Activated naive CD4-positive, alpha-beta T cell treated with anti-CD3 and anti-CD28 coated beads, Interleukin-2, amount 10 ng/mL, durations not matched to agents 7 days and 5 days (primary cell): Measurements from ENCODE around the gene TAB3.

ENCODE experiments used
- CTCF ChIA-PET: fragments of 350-600 bp; sonication (Branson Sonifier 250); formaldehyde crosslinking; loops from one replicate; lab custom pipeline; 2021; ENCODE audit warnings: antibody characterized with exemption; lab: Charles Lee
- DNase-seq: peaks from one replicate; pipeline ENCODE4 v3.0.0-alpha.2; 2020
- H3K27ac Mint-ChIP-seq: one replicate; pipeline ENCODE4 v1.8.0; 2021; ENCODE audit warnings: mild to moderate bottlenecking, moderate library complexity, mixed read lengths
- H3K27me3 Mint-ChIP-seq: one replicate; pipeline ENCODE4 v1.8.0; 2021; ENCODE audit warnings: mild to moderate bottlenecking, mixed read lengths
- H3K36me3 Mint-ChIP-seq: one replicate; pipeline ENCODE4 v1.8.0; 2021; ENCODE audit warnings: mixed read lengths
- H3K4me1 Mint-ChIP-seq: one replicate; pipeline ENCODE4 v1.8.0; 2021; ENCODE audit warnings: mixed read lengths
- H3K4me3 Mint-ChIP-seq: one replicate; pipeline ENCODE4 v1.8.0; 2021; ENCODE audit warnings: mild to moderate bottlenecking, moderate library complexity, mixed read lengths
- H3K9me3 Mint-ChIP-seq: one replicate; pipeline ENCODE4 v1.8.0; 2021; ENCODE audit warnings: mixed read lengths

Gene TAB3

GRCh38 chrX:30889147-30890140, at the start of gene TAB3:
TSS of gene TAB3 (minus strand) at chrX:30889254. CDS start at chrX:30859588, 29,666 bp downstream.
- peaks cover 5% of the 10 kb centered on the region for H3K36me3 Mint-ChIP-seq
- peaks cover 34% of the 10 kb centered on the region for H3K4me1 Mint-ChIP-seq
- H3K9me3 Mint-ChIP-seq, result no peaks in the 10 kb centered on the region
- peak within 1 kb of the TSS; percentile 86 for H3K4me3 Mint-ChIP-seq
- CTCF ChIA-PET, result no interaction called here
- peak within 1 kb of the TSS; percentile 98 for H3K27ac Mint-ChIP-seq
- H3K27me3 Mint-ChIP-seq, result peaks cover 5% of the 10 kb centered on the region
- peak; percentile 95 for DNase-seq

- Mint-ChIP-seq H3K27ac (no peak overlapping the region), H3K9me3 (no peaks in the 10 kb centered on the region), H3K4me3 (no peak overlapping the region), H3K4me1 (no peaks in the 10 kb centered on the region), H3K36me3 (no peaks in the 10 kb centered on the region), H3K27me3 (no peaks in the 10 kb centered on the region)
- DNase-seq, result no peak
- CTCF ChIA-PET, result no interaction called here
Observed at GRCh38 chrX:30938295-30938694, 49.2 kb upstream of the TAB3 start.

DNA sequence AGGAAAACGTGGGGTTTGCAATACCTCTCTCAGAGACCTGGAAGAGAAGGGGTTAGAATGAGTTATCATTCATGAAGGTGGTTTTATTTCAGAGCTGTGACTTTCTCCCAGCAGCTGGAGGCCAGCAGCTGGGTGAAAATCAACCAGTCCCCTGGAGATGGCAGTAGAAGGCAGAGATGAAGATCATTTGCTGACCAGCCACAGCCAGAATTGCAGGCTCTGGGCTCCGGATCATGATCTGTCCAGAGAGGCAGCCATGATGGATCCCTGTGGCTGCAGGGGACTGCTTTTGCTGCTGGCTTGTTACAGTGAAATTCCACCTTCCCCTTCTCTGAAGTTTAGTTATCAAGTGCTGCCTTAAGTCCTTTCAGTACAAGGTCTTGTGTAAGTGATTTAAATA, 46.9 kb upstream of the TAB3 start:
- H3K27me3 Mint-ChIP-seq, result no peaks in the 10 kb centered on the region
- H3K4me3 Mint-ChIP-seq, result no peak overlapping the region
- H3K36me3 Mint-ChIP-seq, result no peaks in the 10 kb centered on the region
- no peaks in the 10 kb centered on the region for H3K9me3 Mint-ChIP-seq
- H3K4me1 Mint-ChIP-seq, result no peaks in the 10 kb centered on the region
- CTCF ChIA-PET, result no interaction called here
- no peak for DNase-seq
- H3K27ac Mint-ChIP-seq, result no peak overlapping the region

GRCh38 chrX:30931920-30932319, 42.9 kb upstream of the TAB3 start:
- Mint-ChIP-seq H3K4me1 (no peaks in the 10 kb centered on the region), H3K27ac (no peak overlapping the region), H3K36me3 (no peaks in the 10 kb centered on the region), H3K27me3 (no peaks in the 10 kb centered on the region), H3K4me3 (no peak overlapping the region), H3K9me3 (no peaks in the 10 kb centered on the region)
- no peak for DNase-seq
- CTCF ChIA-PET, result no interaction called here

GRCh38 chrX:30930679-30931078, 41.6 kb upstream of the TAB3 start:
- H3K36me3 Mint-ChIP-seq, result no peaks in the 10 kb centered on the region
- H3K4me3 Mint-ChIP-seq, result no peak overlapping the region
- CTCF ChIA-PET, result no interaction called here
- no peaks in the 10 kb centered on the region for H3K9me3 Mint-ChIP-seq
- H3K27ac Mint-ChIP-seq, result no peak overlapping the region
- no peak for DNase-seq
- no peaks in the 10 kb centered on the region for H3K27me3 Mint-ChIP-seq
- H3K4me1 Mint-ChIP-seq, result no peaks in the 10 kb centered on the region

DNA sequence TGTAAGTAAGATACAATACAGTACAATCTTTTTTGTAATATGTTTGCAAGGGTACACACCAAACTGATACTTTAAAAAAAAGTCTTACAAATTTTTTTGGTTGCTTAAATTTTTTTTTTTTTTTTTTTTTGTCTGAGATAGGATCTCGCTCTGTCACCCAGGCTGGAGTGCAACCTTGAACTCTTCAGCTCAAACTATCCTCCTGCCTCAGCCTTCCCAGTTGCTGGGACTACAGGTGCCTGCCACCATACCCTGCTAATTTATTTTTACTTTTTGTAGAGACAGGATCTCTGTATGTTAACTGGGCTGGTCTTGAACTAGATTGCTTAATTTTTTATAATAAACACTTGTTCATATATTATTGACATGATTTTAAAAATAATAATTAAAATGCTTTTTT, 41.1 kb upstream of the TAB3 start:
- no peaks in the 10 kb centered on the region for H3K9me3 Mint-ChIP-seq
- H3K4me1 Mint-ChIP-seq, result no peaks in the 10 kb centered on the region
- CTCF ChIA-PET, result no interaction called here
- DNase-seq, result no peak
- H3K27me3 Mint-ChIP-seq, result no peaks in the 10 kb centered on the region
- H3K4me3 Mint-ChIP-seq, result no peak overlapping the region
- no peak overlapping the region for H3K27ac Mint-ChIP-seq
- no peaks in the 10 kb centered on the region for H3K36me3 Mint-ChIP-seq

DNA sequence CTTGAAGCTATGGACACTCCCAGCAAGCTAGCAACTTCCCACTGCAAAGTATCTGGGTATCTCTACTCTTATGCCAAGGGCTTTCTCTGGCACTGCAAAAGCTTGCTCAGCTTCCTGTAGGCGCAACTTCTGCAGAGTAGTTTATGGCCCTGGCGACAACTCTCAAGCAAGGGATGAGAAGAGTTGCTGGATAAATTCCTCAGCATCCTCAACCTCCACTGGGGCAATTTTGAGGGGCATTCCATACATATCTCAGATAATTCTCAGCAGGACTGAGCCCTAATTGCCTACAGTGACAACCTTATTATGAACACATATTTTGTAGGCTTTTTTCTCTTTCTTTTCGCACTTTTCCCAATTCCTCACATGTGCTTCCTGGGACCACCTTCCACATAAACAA, 31.2 kb upstream of the TAB3 start:
- CTCF ChIA-PET, result interaction anchor here (0.8 kb wide), 1 partner anchor 13 kb away, joined by 3 read pairs; no protein-coding TSS in a partner anchor
- Mint-ChIP-seq H3K27ac (no peak overlapping the region), H3K9me3 (no peaks in the 10 kb centered on the region), H3K27me3 (no peaks in the 10 kb centered on the region), H3K4me3 (no peak overlapping the region), H3K4me1 (no peaks in the 10 kb centered on the region), H3K36me3 (no peaks in the 10 kb centered on the region)
- no peak for DNase-seq

DNA sequence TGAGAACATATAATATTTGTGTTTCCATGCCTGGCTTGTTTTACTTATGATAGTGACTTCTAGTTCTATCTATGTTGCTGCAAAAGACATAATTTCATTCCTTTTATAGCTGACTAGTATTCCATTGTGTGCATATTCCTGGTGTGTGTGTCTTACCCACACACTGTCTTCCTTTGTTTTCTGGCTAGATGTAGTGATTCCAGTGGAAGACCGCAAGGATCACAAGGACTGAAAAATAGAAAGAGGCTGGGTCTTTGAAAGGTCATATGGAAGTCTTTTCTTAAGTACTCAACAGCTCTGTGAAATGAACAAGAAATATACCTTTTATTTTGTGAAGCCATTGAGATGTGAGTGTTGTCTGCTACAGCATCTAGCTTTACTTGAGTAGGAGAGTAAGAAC, 29.4 kb upstream of the TAB3 start:
- Mint-ChIP-seq H3K4me1 (no peaks in the 10 kb centered on the region), H3K4me3 (no peak overlapping the region), H3K36me3 (no peaks in the 10 kb centered on the region), H3K27ac (no peak overlapping the region), H3K27me3 (no peaks in the 10 kb centered on the region), H3K9me3 (no peaks in the 10 kb centered on the region)
- no peak for DNase-seq
- CTCF ChIA-PET, result no interaction called here

GRCh38 chrX:30913492-30913891, 24.4 kb upstream of the TAB3 start:
- H3K27me3 Mint-ChIP-seq, result no peaks in the 10 kb centered on the region
- H3K4me3 Mint-ChIP-seq, result no peak overlapping the region
- no peaks in the 10 kb centered on the region for H3K9me3 Mint-ChIP-seq
- CTCF ChIA-PET, result no interaction called here
- H3K27ac Mint-ChIP-seq, result no peak overlapping the region
- peaks cover 7% of the 10 kb centered on the region for H3K4me1 Mint-ChIP-seq
- H3K36me3 Mint-ChIP-seq, result no peaks in the 10 kb centered on the region
- no peak for DNase-seq

DNA sequence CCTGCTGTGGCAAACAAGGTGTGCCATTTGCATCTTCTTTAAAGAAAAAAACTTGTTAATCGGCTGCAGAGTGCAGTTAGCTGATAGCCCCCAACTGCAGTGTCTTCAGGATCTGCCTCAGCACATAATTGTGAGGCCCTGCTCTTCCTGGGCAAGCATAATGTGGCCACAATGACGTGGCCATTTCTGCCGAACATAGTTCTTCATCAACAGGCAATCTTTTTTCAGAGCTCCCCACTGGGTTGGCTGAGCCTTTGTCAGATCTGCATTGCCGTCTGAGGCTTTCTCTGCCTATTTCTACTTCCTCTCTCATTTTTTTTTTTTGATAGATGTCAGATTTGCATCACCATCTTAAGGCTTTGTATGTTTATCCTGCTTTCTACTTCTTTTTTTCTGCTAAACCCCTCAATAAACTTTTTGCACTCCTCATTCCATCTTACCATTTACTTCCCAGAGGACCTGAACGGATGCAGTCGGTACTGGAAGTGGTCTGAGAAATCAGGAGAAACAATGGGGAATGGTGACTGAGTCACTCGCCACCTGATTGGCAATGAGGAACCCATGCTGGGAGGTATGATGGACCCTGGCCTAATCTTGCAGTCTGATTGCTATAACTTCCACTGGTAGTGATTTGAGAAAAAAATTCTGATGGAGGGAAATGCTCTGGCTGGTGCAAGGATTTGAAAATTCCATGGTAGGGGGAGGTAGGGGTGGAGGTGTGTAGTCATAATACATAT, 21.2 kb upstream of the TAB3 start:
- Mint-ChIP-seq H3K27ac (peak overlapping the region; percentile 12), H3K27me3 (no peaks in the 10 kb centered on the region), H3K4me3 (no peak overlapping the region), H3K4me1 (peaks cover 7% of the 10 kb centered on the region), H3K36me3 (no peaks in the 10 kb centered on the region), H3K9me3 (no peaks in the 10 kb centered on the region)
- CTCF ChIA-PET, result no interaction called here
- no peak for DNase-seq

DNA sequence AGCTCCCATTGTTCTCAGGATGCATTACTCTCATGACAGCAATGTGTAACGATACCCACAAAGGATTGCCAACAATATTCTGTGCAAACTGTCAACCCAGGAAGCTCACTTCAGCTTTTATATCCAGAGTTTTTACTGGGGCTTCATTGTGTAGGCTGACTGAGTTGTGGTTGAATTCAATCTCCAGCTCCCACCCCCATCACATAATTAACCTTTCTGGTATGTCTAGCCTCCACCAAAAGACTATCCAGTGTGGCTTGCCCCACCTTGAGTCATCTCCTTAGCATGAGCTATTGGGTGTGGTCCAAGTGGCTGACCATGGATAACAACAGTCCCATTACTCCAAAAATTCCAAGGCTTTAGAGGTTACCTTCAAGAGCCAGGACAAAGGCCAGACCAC, 17.7 kb upstream of the TAB3 start:
- Mint-ChIP-seq H3K4me1 (peaks cover 7% of the 10 kb centered on the region), H3K27me3 (peaks cover 3% of the 10 kb centered on the region), H3K36me3 (no peaks in the 10 kb centered on the region), H3K9me3 (no peaks in the 10 kb centered on the region), H3K27ac (no peak overlapping the region), H3K4me3 (no peak overlapping the region)
- no peak for DNase-seq
- CTCF ChIA-PET, result interaction anchor here (0.9 kb wide), 1 partner anchor 14 kb away, joined by 3 read pairs; no protein-coding TSS in a partner anchor

GRCh38 chrX:30905321-30905720, 16.3 kb upstream of the TAB3 start:
- H3K4me3 Mint-ChIP-seq, result no peak overlapping the region
- no peaks in the 10 kb centered on the region for H3K36me3 Mint-ChIP-seq
- CTCF ChIA-PET, result no interaction called here
- peaks cover 6% of the 10 kb centered on the region for H3K4me1 Mint-ChIP-seq
- DNase-seq, result no peak
- H3K27ac Mint-ChIP-seq, result no peak overlapping the region
- peaks cover 7% of the 10 kb centered on the region for H3K27me3 Mint-ChIP-seq
- H3K9me3 Mint-ChIP-seq, result no peaks in the 10 kb centered on the region

GRCh38 chrX:30904632-30905031, 15.6 kb upstream of the TAB3 start:
- Mint-ChIP-seq H3K4me3 (no peak overlapping the region), H3K9me3 (no peaks in the 10 kb centered on the region), H3K36me3 (no peaks in the 10 kb centered on the region), H3K27me3 (peaks cover 7% of the 10 kb centered on the region), H3K27ac (no peak overlapping the region), H3K4me1 (peaks cover 9% of the 10 kb centered on the region)
- CTCF ChIA-PET, result no interaction called here
- DNase-seq, result no peak

DNA sequence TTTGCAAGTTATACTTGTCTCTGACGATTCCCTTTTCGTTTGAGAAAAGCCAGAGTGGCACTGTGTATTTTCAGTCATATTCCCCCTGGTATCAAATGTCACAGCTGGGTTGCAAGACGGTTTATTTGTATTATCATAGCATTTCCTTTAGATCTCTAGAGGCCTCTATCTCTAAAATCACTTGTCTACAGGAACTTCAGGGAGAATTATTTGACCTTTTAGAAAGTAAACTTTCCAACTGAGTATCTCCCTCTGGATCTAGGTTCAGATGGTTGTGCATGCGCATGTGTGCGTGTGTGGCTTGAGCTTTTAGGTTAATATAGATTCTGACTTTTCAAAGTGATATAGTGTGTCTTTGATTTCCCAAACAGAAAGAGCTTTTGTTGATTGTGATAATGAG, 15.1 kb upstream of the TAB3 start:
- Mint-ChIP-seq H3K4me1 (peaks cover 7% of the 10 kb centered on the region), H3K9me3 (no peaks in the 10 kb centered on the region), H3K4me3 (no peak overlapping the region), H3K27me3 (peaks cover 7% of the 10 kb centered on the region), H3K36me3 (no peaks in the 10 kb centered on the region), H3K27ac (no peak overlapping the region)
- DNase-seq, result no peak
- CTCF ChIA-PET, result interaction anchor here (0.8 kb wide), 1 partner anchor 9 kb away, joined by 3 read pairs; no protein-coding TSS in a partner anchor
